ENCODE data around the gene NUDT8. TPM values are rescaled to one million over a fixed set of nuclear protein-coding genes. Genes with fewer than 3 reads are reported as not detected.

NUDT8 gene
- total RNA-seq, 1 donor from 2014 or later, result 102 TPM

DNA sequence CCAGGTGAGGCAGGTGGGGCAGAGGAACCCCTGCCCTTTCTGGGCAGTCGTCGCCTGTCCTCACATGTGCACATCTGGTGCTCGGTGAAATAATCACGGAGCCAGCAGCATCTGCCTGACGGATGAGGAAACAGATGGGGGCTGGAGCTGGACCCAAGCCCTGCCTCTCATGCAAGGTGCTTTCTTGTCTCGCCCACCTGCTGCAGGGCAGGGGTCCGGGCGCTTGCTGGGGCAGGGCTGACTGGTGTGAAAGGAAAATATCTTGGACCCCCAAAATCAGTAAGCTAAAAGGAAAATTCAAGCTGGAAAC lies 41.4 kb upstream of the NUDT8 start:
- Histone ChIP-seq H3K4me1 (no peaks in the 10 kb centered on the region), H3K4me3 (no peak overlapping the region), H3K9me3 (replicated peaks) (peaks cover 4% of the 10 kb centered on the region), H3K27me3 (ENCODE audit: low read depth) (peaks cover 35% of the 10 kb centered on the region), H3K27ac (replicated peaks) (no peak overlapping the region), H3K36me3 (no peaks in the 10 kb centered on the region)
- TF ChIP-seq, protein P1, sequence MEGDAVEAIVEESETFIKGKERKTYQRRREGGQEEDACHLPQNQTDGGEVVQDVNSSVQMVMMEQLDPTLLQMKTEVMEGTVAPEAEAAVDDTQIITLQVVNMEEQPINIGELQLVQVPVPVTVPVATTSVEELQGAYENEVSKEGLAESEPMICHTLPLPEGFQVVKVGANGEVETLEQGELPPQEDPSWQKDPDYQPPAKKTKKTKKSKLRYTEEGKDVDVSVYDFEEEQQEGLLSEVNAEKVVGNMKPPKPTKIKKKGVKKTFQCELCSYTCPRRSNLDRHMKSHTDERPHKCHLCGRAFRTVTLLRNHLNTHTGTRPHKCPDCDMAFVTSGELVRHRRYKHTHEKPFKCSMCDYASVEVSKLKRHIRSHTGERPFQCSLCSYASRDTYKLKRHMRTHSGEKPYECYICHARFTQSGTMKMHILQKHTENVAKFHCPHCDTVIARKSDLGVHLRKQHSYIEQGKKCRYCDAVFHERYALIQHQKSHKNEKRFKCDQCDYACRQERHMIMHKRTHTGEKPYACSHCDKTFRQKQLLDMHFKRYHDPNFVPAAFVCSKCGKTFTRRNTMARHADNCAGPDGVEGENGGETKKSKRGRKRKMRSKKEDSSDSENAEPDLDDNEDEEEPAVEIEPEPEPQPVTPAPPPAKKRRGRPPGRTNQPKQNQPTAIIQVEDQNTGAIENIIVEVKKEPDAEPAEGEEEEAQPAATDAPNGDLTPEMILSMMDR (IDR thresholded peaks at IDR 0.05; ENCODE audit: borderline replicate concordance), result no peak
- DNase-seq, result no peak
- intact Hi-C loops (cut with micrococcal nuclease), result no loop called here

DNA sequence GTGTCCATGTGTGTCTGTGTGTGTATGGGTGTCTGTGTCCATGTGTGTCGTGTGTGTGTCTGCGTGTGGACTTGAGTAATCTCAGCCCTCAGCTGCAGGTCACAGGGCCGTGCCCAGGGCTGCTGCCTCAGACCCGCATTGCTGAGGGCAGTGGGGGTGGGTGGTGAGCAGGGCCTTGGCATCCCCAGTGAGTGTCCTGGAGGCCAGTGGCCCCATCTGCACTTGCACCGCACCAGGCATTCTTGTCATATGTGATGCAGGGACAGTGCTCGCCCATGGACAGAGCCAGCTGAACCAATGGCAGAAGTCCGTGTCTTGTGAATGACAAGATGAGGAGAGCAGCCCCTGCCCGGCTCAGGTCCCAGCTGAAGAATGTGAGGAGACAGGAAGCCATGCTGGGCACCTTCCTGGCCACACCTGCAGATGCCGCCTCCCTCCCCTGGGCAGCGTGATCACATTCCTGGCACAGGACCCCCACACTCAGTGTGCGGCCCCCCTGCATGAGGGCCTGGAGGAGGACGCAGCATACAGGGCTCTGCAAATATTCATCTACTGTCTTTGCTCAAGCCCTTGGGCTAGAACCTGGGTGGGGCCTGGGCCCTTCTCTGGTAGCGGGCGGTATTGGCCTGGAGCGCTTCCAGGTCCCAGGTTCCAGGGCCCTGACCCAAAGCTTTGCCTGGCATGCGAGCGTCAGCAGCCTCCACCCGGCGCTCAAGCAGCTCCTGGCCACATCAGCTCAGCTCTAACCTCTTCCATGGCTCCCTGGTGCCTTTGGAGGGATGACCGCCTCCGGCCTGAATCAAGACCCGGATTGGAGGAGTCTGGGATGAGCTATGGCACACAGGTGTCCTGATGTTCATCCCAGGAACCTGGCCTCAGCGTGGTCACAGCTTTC lies 40.8 kb upstream of the NUDT8 start:
- TF ChIP-seq, protein P1 (IDR thresholded peaks at IDR 0.05; ENCODE audit: borderline replicate concordance), result no peak
- intact Hi-C loops (cut with micrococcal nuclease), result no loop called here
- Histone ChIP-seq H3K27ac (replicated peaks) (no peak overlapping the region), H3K27me3 (ENCODE audit: low read depth) (peaks cover 31% of the 10 kb centered on the region), H3K9me3 (replicated peaks) (no peaks in the 10 kb centered on the region), H3K4me1 (no peaks in the 10 kb centered on the region), H3K4me3 (no peak overlapping the region), H3K36me3 (no peaks in the 10 kb centered on the region)
- DNase-seq, result no peak

DNA sequence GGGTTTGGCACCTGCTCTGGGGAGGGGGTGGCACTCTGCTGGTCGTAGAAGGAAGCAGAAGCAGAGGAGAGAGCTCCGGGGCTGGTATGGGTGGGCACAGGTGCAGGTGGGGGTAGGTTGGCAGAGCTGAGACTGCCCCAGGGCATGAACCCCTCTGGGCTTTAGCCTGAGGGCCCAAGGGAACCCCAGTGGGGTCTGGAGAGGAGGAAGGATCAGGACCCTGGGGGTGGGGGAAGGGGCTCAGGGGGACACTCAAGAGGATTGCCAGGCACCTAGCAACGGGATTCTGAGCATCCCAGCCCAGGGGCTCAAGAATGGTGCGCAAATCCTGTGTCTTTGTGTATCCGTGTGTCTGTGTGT lies 38.4 kb upstream of the NUDT8 start:
- no peak overlapping the region for H3K27ac ChIP-seq (replicated peaks)
- TF ChIP-seq, protein P1 (IDR thresholded peaks at IDR 0.05; ENCODE audit: borderline replicate concordance), result no peak
- H3K36me3 ChIP-seq, result no peaks in the 10 kb centered on the region
- intact Hi-C loops (cut with micrococcal nuclease), result no loop called here
- peaks cover 9% of the 10 kb centered on the region for H3K27me3 ChIP-seq (ENCODE audit: low read depth)
- no peak for DNase-seq
- no peak overlapping the region for H3K4me3 ChIP-seq
- H3K4me1 ChIP-seq, result no peaks in the 10 kb centered on the region
- H3K9me3 ChIP-seq (replicated peaks), result no peaks in the 10 kb centered on the region

DNA sequence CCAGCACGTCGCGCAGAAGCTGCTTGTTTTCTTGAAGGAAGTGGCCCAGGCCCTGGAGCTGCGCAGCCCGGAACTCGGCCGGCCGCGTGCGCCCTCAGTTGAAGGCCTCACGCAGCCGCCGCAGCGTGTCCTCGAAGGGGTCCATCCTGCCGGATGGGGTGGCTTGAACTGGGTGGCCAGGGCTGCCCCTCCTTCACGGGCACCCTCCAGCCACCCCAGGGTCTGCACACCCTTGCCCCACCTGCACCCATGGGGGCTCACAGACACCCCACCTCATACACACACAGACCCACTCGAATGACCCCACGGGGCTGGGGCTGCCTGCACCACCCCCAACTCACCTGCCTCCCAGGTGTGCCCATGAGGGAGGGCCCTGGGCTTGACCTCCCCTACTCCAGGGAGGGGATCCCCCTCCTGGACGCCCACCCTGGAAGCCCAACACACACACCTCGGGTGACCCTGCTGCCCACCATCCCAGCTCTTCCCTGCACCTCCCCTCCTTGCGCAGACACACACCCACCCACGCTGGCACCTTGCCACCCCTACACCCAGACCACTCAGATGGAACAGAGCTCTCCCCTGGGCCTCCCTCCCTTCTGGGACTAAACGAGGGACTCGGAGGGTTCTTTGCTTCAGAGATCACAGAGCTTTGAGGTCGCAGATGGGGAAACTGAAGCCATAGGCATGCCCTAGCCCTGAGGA lies 37.9 kb upstream of the NUDT8 start:
- Histone ChIP-seq H3K27ac (replicated peaks) (no peak overlapping the region), H3K4me3 (no peak overlapping the region), H3K9me3 (replicated peaks) (no peaks in the 10 kb centered on the region), H3K4me1 (no peaks in the 10 kb centered on the region), H3K27me3 (ENCODE audit: low read depth) (peaks cover 4% of the 10 kb centered on the region), H3K36me3 (no peaks in the 10 kb centered on the region)
- no peak for DNase-seq
- TF ChIP-seq, protein P1 (IDR thresholded peaks at IDR 0.05; ENCODE audit: borderline replicate concordance), result no peak
- intact Hi-C loops (cut with micrococcal nuclease), result no loop called here

DNA sequence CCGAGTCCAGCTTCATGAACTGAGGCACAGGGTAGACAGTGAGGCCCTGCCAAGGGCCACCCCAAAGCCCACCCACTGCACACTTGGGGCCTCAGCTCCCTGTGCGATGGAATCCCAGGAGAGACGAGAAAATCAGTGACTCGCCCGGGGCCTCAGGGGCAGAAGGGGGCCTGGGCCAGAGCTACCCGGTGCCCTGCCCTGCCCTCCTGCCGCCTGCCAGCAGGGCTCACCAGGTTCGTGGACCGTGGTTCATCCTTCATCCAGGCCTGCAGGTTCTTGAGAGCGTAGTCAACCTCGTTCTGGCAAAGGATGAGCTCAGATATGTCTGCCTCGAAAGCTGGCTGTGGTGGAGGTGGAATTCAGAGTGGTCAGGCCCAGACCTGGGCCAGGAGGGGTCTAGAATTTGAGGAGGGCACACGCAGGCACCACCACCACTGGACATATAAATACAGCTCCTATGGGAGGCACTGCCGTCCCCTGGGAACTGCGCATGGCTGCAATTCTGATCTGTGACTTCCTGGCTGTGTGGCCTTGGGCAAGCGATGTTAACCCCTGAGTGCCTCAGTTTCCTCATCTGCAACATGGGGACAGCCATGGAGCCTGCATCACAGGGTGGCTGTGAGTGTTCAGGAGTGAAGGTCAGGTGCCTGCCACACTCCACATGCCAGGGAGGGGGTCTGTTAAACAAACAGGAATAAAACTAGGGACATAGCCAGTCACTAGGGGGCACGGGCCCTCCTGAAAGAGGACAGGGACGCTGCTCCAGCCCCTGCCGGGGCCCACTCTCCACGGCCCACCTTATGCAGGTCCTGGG lies 37.1 kb upstream of the NUDT8 start:
- Histone ChIP-seq H3K36me3 (no peaks in the 10 kb centered on the region), H3K4me3 (no peak overlapping the region), H3K27me3 (ENCODE audit: low read depth) (no peaks in the 10 kb centered on the region), H3K4me1 (no peaks in the 10 kb centered on the region), H3K27ac (replicated peaks) (no peak overlapping the region), H3K9me3 (replicated peaks) (no peaks in the 10 kb centered on the region)
- intact Hi-C loops (cut with micrococcal nuclease), result no loop called here
- TF ChIP-seq, protein P1 (IDR thresholded peaks at IDR 0.05; ENCODE audit: borderline replicate concordance), result no peak
- DNase-seq, result no peak

All from left ventricle myocardium inferior (tissue), 1 donor.